Renal cortical epithelial cell (primary cell): ENCODE measurements around the gene WWOX. TPM values are rescaled to one million over a fixed set of nuclear protein-coding genes. Genes with fewer than 3 reads are reported as not detected.

Source experiments
- DNase-seq: peaks from one replicate; pipeline ENCODE4 v3.0.0-alpha.2; 2011; ENCODE audit warnings: low read depth
- total RNA-seq: library from RNA; depleted of rRNA; stranded (reverse); fragments of >200 nt; gene quantifications from 2 replicates; pipeline ENCODE4 v1.2.3, GENCODE V29; 2014

WWOX gene
- total RNA-seq, 1 donor from 2014 or later = 29.5 TPM

DNA sequence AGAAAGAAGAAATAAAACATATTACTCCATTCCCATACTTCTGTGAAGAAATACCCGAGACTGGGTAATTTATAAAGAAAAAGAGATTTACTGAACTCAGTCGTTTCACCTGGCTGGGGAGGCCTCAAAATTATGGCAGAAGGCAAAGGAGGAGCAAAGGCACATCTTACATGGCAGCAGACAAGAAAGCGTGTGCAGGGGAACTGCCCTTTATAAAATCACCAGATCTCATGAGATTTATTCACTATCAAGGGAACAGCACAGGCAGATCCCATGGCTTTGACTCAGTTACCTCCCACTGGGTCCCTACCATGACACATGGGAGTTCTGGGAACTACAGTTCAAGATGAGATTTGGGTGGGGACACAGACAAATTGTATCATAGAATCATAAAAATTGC is 365.4 kb downstream of the WWOX start:
- DNase-seq = no peak

DNA sequence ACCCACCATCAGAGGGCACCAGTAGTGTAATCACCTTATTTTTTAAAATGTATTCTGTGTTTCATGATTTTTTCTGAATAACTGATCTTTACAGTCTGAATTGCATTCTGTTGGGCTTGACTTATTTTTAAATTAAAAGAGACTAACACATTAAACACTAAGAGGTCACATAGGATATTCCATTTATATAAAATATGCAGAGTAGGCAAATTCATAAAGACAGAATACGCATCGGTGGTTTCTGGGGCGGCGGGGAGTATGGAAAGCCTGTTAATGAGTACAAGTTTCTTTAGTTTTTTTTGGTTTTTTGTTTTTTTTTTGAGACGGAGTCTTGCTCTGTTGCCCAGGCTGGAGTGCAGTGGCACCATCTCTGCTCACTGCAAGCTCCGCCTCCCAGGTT is 366.3 kb downstream of the WWOX start:
- DNase-seq = no peak

DNA sequence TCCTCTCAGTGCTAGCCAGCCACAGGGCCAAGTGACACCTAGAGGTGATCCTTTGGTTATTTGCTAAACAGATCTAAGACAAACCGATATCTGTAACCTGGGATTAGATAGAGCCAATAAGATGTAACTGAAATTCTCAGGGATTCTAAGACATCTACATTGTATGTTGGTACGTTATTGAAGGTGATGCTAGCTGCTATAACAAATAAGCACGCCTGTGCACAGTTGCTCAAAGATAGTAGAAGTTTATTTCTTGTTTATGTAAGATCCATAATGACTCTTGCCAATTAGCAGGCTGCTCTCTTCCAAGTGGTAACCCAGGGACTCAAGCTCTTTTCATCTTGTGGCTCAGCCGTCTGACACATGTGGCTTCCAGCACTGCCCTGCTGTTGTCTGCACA is 370.3 kb downstream of the WWOX start:
- DNase-seq = no peak

DNA sequence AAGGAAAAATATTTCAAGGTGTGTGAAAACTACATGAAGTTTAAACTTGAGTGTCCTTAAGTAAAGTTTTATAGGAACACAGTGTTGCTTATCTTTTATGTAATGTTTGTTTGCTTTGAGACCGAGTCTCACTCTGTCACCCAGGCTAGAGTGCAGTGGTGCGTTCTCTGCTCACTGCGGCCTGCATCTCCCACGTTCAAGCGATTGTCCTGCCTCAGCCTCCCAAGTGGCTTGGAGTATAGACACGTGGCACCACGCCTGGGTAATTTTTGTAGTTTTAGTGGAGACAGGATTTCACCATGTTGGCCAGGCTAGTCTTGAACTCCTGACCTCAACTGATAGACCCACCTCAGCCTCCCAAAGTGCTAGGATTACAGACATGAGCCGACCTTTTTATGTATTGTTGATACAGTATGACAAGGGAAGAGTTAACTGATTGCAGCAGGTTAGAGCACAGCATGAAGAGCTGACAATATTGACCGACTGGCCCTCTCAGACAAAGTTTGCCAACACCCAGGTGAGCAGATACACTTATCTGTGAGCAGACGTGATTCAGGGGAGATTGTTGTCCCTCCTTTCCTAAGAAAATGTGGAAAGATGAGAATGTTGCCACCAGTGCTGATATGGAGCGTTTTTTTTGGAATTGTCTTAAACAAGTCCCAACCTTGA is 373.7 kb downstream of the WWOX start:
- DNase-seq = no peak

DNA sequence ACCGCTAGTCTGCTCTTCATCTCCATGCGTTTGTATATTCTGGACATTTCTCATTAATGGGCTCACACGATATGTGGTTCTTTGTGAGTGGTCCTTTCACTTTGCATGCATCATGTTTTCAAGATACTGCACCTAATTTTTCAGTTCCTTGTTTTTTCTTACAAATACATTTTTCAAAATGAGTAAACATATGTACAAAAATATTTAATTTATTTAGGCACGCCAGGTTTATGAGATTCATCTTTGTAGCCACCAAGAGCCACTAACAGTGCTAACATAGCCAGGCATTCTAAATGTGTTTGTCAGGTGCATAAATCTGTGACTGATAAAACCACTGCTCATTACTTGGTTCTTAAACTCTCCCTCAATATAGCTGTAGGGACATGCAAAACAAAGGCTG is 375.3 kb downstream of the WWOX start:
- no peak for DNase-seq

DNA sequence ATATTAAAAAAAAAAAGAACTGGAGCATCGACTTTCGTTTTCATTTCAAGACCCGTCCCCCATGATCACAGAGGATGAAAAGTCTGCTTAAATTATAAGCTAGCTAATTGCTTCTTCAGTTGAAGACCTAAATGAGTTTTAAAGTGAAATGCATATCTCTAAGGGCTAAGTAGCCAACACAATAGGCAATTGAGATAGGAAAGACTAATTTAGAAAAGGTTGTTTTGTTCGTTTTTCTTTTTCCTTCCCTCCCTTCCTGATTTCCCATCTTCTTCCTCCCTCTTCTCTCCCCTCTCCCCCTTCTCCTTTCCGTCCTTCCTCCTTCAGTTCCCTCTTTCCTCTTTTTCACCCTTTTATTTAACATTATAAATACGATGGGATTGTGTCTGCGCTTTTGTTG is 377.2 kb downstream of the WWOX start:
- no peak for DNase-seq

DNA sequence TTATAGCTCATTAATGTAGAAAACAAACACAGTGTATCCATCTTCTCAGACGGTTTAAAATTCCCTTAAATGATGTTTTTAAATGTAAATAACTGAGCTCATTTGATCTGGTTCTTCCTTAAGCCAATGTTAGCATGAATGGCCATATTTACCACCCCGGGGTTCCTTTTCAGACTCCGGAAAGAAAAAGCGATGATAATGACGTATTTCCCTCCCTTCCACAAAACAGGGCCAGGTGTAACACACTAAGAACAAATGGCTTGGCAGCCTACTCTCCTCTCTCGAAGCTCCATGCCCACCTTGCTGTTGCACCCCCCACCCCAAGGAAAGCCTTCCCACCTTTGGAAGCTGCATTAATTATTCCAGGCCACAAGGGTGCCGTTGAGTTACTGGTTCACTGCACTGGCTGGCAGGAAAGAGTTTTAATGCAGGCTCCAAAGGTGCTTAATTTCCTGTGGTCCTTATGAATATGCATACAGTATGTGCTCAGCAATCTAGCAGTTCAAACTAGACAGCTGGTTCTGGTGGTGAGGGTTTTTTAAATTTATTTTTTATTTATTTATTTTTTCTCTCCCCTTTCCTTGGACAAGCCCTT is 378.9 kb downstream of the WWOX start:
- DNase-seq = peak; percentile 14

DNA sequence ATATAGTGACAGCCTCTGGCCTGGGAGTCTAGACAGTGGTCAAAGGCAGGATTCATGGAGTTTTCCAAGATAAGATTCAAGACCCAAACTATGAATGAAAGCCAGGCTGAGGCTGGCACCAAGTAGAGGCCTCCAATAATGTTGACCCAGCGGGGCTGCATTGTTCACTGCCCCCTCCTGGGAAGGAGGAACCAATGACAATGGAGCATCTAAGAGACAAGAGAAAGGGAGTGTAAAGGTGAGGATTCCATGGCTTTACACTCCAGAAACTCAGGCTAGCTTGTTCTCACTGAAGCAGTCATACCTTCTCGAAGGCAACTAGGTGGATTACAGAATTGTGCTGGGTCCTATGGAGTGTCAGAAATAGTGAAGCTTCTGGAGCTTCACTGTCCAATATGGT is 380.3 kb downstream of the WWOX start:
- no peak for DNase-seq

DNA sequence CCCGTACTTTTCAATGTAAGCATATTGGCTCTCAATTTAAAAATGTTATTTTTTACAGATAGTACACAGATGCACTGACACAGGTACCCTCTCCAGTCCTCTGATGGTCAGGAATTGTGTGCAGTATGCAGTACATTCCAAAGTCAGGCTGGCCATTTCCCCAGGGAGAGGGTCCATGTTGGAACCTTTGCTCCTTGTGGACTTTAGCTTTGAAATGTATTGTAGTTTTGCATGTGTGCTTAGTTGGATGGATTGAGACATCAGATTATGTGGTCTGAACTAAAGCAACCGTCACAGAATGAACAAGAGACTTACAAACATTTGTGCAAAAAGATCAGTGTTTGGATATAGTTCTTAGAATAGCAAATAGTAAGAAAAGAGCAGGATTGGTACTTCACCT is 381.1 kb downstream of the WWOX start:
- DNase-seq = no peak

DNA sequence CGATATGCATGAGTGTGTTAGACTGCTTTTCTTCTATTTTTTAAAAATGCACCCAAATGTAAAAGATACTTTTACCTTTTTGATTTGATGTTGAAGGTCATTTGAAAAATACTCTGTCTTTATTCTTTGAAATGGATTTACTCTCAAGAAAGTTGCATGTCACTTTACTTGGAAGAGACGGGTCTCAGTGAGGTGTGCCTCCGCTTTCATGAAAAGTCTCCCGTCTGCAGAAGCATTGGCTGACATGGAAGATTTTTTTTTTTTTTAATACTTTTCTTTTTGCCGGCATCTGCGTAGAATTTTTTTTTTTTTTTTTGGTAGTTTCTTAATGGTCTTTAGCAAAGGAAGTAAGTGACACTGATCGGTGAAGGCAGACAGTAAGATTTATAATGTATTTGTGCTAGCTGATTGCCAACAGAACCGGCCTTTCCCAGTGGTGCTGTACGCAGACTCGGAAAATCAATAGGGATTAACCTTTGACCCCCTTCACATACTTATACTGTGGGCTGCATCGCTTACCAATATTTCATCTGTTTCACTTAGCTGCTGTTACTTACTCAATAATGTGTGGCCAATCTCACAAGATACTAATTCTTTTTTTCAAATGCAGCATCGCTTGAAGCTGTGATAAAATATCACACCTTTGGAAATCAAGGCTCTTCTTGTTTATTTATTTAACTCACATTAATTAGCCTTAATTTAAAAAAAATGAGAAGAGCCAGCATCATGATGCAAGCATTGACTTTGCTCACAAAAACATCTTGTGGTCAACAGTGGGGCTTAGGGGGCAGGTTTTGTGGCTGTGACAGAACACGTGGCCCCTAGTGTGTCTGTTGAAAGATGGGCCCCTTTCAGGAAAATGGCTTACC is 383.9 kb downstream of the WWOX start:
- no peak for DNase-seq

DNA sequence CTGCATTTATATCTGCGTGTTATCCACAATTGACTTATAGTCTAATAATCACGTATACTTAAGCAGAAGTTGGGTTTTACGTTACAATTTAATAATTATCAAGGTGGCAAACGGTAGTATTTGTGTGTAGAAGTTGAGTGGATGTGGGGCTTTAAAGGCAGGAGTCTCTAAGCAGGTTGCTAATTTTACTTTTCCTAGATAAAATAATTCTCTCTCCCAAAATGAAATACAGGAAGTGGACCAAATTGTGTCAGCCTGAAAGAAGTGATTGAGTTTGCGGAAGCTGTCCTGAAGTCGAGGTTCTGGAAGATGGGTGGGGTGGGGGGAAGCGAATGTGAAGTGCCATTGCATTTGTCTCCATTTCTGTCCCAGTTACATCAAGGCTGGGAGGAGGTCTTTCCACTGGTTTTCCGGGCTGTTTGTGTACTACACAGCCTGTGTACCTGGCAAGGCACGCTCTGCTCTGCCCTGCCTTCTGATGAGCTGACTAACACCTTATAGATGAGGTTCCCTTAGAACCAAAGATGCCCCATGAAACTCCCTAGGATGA is 385.1 kb downstream of the WWOX start:
- no peak for DNase-seq

DNA sequence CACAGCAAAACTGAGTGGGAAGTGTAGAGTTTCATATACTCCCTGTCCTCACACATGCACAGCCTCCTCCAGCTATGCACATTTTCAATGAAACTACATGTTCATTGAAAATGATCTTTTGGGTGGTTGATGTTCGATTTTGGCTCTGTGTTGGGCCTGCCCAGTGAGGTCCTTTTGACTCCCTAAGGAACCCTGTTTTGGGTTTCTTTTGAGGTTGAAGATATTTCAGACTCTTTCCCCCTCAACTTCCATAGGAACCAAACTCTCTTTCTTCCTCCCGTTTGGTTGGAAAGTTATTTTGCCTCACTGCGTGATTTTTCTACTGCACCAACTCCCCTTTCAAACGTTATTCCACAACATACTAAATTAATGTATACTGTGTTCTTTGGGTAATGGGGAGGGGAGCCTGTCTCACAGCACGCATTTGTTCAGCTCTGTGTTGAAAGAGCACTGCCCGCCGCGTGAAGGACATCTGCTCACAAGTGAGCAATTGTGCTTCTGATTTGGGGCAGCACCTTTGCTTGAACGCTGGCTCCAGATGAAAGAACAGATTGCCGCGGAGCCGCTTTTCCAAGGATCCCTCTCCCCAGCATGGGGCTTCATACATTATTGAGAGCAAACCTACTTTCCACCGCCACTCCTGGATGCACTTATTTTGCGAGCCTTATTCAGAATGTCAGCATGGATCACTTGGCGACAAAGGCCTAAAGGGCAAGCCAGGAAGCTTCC is 385.9 kb downstream of the WWOX start:
- no peak for DNase-seq

DNA sequence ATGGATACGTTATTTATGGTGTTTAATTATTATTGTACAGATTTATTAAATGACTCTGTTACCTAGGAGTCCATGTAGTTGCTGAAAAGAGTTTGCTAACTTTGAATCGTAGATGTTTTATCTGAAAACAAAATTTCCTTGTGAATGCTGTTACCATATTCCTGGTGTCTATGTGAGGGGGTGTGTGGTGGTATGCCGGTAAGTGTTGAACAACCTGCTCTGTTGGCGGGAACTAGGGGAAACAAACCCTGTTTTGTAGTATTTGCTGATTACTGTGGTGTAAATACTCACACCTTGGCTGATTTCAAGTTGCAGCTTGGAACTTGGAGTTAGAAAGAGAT is 386.4 kb downstream of the WWOX start:
- DNase-seq = no peak

DNA sequence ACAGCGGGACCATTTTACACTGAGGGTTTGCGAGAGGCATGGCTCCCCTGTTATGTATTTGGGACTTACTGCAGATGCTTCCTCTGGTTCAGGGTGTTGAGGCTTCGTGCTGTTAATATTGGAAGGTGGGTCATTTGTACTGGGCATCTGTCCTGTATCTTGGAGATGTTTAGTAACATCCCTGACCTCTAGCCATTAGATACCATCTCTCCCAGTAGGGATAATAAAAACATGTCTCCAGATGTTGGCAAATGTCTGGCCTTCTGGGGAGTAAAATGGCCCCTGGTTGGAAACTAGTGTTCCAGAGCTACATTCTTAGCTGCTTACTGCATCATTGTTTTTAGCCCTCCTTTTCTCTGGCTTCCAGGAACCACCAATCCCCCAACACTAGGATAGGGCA is 388.0 kb downstream of the WWOX start:
- DNase-seq = no peak

DNA sequence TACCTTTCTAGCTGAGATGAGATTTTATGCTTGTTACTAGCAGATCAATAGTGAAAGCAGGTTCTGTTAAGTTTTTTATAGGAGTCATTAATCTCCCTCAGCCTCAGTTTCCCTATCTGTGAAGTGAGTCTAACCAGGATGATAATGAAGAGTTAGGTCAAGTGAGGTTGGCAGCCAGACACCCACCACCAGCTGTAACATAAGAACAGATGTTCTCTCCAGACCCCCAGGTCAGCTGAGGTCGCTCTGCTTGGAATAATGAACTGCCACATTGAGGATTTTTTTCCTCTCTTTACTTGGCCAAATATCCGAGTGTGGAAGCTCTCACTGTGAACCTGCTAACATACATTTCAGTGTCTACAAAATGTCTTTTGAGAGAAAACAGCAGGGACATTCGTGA is 389.6 kb downstream of the WWOX start:
- no peak for DNase-seq

DNA sequence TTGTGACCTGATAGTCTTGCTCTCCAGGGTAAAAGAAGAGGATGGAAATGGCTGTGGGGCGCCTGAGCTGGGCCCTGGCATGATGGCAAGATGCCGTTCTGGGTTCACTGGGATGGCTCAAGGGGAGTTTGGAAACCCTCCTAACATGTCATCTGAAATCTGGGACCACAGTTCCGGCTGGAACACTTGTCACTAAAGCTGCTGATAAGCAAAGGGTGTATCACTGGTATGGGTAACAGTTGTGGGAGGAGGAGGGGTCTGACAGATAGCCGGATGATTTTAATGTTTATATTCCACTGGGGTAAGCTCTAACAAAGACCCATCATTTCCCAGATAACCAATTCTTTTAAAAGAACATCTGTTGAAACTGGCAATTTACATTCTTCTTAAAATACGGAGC is 390.2 kb downstream of the WWOX start:
- DNase-seq = no peak

DNA sequence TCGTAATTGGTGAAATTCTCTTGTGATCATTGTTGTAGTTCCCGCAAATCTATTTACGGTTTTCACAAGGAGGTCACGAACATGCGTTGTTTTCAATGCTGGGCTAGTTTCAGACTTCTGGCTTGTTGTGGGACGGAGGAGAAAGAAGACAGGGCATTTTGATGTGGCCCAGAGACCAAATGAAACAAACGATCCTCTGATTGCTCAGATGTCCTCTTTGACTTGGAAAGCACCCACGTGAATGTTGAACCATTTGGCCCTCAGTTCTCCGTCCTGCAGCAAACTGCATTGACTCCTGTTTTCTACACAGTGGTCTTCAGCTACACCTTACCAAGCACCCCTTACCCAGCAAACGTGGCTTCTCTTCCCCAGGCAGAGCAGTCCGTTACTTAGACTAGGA is 391.0 kb downstream of the WWOX start:
- DNase-seq = no peak

DNA sequence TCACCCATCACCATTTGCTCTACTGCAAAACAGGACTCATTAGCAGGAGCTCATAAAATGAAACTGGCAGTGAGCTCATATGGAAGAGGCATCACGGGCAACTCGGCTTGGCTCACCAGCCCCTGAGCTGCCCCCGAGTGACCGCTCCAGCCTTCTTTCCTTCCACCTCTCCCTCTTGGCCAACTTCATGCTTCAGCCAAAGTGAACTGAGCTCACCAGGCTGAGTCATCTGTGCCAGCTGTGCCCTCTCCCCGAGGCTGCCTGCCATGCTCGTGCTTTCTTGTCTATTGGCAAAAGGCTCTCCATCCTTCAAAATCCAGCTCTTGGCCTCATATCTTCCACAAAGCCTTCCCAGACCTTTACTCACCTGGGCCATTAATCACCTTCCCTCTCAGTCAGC is 391.4 kb downstream of the WWOX start:
- no peak for DNase-seq

DNA sequence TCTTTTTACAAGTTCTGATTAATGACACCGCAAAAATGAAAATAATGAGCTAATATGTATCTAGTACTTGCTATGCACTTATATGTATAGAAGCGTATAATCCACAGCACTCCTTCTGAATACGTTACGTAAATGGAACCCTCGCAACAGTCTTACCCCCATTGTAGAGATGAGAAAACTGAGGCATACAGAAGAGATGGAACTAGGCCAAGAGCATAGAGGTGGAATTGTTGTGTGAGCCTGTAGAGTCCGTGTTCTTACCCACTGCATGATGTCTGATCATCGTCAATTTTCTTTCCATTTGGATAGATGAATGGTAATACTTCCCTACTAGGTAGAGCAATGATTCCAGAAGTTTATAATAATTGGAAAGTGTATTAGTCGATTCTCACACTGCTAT is 394.1 kb downstream of the WWOX start:
- DNase-seq = no peak

DNA sequence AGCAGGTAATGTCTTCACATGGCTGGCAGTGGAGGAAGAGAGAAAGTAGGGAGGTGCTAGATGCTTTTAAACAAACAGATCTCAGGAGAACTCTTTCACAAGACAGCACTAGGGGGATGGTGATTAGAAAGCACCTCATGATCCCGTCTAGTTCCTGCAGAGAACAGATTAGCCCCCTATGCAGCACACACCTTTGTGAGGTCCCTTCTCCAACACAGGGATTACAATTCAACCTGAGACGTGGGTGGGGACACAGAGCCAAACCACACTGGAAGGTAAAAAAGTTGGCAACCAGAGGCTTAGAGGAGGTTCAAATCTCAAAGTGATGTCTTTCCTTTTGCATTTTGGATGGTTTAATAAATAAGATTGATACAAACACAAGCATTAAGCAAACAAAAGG is 394.7 kb downstream of the WWOX start:
- DNase-seq = no peak

DNA sequence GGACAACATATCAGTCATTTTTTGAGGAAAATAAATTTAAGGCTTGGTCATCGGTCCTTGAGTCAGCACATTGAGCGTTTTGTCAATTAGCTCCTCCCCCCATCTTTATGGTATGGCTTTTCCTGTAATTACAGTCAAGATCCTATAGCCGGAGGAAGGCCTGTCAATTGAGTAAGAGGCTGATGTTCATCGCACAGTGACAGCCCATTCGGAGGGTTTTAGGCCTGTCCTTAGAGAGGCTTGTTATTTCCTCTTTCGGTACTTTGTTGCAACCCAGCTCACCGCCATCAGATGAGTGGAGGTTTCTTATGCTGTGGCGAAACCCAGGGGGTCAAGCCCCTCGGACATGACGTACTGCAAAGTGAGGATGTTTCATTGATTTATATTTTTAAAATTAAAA is 395.2 kb downstream of the WWOX start:
- DNase-seq = no peak

DNA sequence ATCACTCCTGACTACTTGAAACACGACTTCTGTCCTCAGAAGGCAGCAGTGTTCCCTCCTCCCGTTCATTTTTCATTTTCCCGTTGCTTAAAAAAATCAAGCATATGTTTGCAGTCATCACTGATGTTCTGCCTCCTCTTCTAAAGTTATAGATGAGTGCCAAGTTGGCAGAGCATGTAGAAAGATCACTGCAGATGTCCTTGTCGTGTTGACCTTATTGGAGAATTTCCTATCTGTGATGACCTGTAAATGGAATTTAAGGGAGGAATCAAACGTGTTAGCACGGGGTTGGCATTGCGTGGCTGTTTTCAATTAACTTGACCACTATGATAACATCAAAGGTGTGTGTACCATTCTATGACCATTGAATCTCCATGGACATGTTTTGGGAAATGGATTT is 396.7 kb downstream of the WWOX start:
- DNase-seq = no peak
